ENCODE results near the gene CYP4F2.
"Not testable (repeated sequence)": the region's sequence is repeated elsewhere in the genome, so short reads cannot be mapped to it uniquely, and the experiment has no call there.

DNA sequence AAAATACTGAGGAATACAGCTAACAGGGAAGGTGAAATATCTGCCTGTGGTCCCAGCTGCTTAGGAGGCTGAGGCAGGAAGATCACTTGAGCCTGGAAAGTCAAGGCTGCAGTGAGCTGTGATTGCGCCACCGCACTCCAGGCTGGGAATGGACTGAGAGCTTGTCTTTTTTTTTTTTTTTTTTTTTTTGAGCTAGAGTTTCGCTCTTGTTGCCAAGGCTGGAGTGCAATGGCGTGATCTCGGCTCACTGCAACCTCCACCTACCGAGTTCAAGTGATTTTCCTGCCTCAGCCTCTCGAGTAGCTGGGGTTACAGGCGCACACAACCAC, 54.0 kb downstream of the CYP4F2 start:
- TF ChIP-seq, protein P1, sequence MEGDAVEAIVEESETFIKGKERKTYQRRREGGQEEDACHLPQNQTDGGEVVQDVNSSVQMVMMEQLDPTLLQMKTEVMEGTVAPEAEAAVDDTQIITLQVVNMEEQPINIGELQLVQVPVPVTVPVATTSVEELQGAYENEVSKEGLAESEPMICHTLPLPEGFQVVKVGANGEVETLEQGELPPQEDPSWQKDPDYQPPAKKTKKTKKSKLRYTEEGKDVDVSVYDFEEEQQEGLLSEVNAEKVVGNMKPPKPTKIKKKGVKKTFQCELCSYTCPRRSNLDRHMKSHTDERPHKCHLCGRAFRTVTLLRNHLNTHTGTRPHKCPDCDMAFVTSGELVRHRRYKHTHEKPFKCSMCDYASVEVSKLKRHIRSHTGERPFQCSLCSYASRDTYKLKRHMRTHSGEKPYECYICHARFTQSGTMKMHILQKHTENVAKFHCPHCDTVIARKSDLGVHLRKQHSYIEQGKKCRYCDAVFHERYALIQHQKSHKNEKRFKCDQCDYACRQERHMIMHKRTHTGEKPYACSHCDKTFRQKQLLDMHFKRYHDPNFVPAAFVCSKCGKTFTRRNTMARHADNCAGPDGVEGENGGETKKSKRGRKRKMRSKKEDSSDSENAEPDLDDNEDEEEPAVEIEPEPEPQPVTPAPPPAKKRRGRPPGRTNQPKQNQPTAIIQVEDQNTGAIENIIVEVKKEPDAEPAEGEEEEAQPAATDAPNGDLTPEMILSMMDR (conservative IDR thresholded peaks at IDR 0.05 in 1 of 2, IDR thresholded peaks at IDR 0.05 in 1 of 2; ENCODE audit: extremely low read depth in 1 of 2, insufficient read depth in 1 of 2, low read depth in 1 of 2, low read length in 2 of 2) = not testable (repeated sequence)
- not testable (repeated sequence) for TF ChIP-seq EZH2 (IDR thresholded peaks at IDR 0.05; ENCODE audit: borderline replicate concordance, low read length)

Measured in mammary epithelial cell (primary cell).